ENCODE results near the gene CDC5L. TPM values are rescaled to one million over a fixed set of nuclear protein-coding genes. Genes with fewer than 3 reads are reported as not detected.

The CDC5L gene
- total and polyA plus RNA-seq, 2 experiments from 2014 or later: 17.1 to 20.3 TPM

DNA sequence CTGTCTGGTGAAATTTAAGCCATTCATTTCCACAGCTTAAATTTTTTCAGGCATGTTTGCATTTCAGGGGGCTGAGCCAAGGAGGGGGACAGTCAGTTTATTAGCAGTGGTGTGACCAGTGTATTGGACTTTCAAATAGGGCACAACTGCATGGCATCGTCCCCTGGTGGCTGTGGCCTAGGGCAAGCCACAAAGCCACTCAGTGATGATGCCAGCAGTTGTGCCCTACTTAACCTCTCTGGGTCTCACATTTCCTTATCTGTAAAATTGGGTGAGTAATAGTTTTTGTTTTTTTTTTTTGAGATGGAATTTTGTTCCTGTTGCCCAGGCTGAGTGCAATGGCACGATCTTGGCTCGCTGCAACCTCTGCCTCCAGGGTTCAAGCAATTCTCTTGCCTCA is 48.0 kb downstream of the CDC5L start:
- no peak for TF ChIP-seq CTCF (IDR thresholded peaks at IDR 0.05; ENCODE audit: low read depth, low read length)
- Histone ChIP-seq H3K9me3 (ENCODE audit: low read depth) (no peaks in the 10 kb centered on the region), H3K27me3 (no peaks in the 10 kb centered on the region), H3K4me1 (ENCODE audit: low read depth) (no peaks in the 10 kb centered on the region), H3K27ac (no peak overlapping the region), H3K36me3 (peaks cover 5% of the 10 kb centered on the region), H3K4me3 (no peak overlapping the region)
- DNase-seq (ENCODE audit: low read depth in 1 of 2, low spot score in 1 of 2): no peak

- no peak for DNase-seq (ENCODE audit: low read depth in 1 of 2, low spot score in 1 of 2)
- no peak for TF ChIP-seq CTCF (IDR thresholded peaks at IDR 0.05; ENCODE audit: low read depth, low read length)
- H3K36me3 ChIP-seq: no peaks in the 10 kb centered on the region
- no peaks in the 10 kb centered on the region for H3K9me3 ChIP-seq (ENCODE audit: low read depth)
- H3K27me3 ChIP-seq: no peaks in the 10 kb centered on the region
- H3K4me3 ChIP-seq: no peak overlapping the region
- no peak overlapping the region for H3K27ac ChIP-seq
- no peaks in the 10 kb centered on the region for H3K4me1 ChIP-seq (ENCODE audit: low read depth)
Observed at GRCh38 chr6:44438827-44439226, 51.3 kb downstream of the CDC5L start.

DNA sequence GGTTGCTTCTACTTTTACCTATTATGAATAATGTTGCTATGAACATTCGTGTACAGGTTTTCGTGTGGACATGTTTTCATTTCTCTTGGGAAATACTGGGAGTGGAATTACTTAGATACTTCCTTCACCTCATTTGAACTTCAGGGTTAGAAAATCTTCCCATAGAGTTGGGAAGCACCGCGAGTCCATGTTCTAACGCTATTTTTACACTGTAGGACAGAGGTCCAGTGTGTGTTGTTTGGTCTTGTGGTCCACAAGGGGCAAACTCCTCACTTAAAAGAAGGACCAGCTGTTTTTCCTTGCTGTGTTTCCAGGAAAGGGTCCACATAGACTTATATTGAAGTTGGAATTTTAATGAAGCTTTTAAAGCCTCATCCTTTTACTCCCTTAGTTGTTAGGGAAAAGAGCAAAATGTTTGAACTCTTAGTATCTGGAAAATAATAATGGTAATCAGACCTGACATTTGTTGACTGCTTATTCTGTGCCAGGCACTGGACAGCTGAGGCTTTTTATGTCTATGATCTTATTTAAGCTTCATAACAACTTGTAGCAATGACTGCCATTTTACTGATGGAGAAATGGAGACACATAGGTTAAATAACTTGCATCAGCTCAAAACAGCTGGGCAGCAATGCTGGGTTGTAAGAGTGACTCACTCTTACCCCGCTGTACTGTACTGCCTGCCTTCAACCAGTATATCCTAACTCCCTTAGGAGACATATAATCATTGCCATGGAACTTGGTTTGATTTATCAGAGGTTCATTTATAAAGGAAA is 52.0 kb downstream of the CDC5L start:
- H3K4me1 ChIP-seq (ENCODE audit: low read depth): no peaks in the 10 kb centered on the region
- H3K36me3 ChIP-seq: no peaks in the 10 kb centered on the region
- H3K27ac ChIP-seq: no peak overlapping the region
- no peaks in the 10 kb centered on the region for H3K27me3 ChIP-seq
- no peak for TF ChIP-seq CTCF (IDR thresholded peaks at IDR 0.05; ENCODE audit: low read depth, low read length)
- H3K4me3 ChIP-seq: no peak overlapping the region
- H3K9me3 ChIP-seq (ENCODE audit: low read depth): no peaks in the 10 kb centered on the region
- DNase-seq (ENCODE audit: low read depth in 1 of 2, low spot score in 1 of 2): peak in 1 of 2 donors; percentile 80

DNA sequence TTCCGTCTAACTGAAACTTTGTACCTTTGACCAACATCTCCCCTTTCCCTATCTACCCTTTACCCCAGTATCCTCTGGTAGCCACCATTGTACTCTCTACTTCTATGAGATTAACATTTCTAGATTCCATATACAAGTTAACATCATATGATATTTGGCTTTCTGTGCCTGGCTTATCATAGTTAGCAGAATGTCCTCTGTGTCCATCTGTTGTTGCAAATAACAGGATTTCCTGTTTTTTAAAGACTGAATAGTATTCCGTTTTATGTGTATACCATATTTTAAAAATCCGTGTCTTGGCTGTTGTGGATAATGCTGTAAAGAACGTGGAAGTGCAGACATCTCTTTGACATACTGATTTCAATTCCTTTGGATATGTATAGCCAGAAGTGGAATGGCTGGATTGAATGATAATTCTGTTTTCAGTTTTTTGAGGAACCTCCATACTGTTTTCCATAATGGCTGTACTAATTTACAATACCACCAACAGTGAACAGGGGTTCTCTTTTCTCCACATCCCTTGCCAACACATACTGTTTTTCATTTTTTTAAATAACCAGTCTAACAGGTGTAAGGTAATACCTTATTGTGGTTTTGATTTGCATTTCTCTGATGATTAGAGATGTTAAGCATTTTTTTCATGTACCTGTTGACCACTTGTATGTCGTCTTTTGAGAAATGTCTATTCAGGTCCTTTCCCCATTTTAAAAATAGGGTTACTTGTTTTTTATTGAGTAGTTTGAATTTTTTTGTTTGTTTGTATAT is 53.8 kb downstream of the CDC5L start:
- Histone ChIP-seq H3K4me1 (ENCODE audit: low read depth) (no peaks in the 10 kb centered on the region), H3K27ac (no peak overlapping the region), H3K4me3 (no peak overlapping the region), H3K36me3 (no peaks in the 10 kb centered on the region), H3K27me3 (no peaks in the 10 kb centered on the region), H3K9me3 (ENCODE audit: low read depth) (no peaks in the 10 kb centered on the region)
- no peak for TF ChIP-seq CTCF (IDR thresholded peaks at IDR 0.05; ENCODE audit: low read depth, low read length)
- DNase-seq (ENCODE audit: low read depth in 1 of 2, low spot score in 1 of 2): no peak

DNA sequence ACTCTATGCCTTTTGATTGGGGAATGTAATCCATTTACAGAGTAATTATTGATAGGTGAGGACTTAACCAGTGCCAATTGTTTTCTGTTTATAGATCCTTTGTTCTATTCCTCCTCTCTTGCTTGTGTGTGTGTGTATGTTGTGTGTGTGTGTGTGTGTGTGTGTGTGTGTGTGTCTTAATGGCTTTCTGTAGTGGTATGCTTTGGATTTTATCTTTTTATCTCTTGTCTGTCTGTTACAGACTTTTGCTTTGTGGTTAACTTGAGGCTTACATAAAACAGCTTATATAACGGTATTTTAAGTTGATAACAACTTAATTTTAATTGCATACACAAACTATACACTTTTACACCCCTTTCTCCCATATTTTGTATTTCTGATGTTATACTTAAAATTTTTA is 54.7 kb downstream of the CDC5L start:
- H3K4me3 ChIP-seq: no peak overlapping the region

More for the DNA sequence above, 54.7 kb downstream of the CDC5L start:
- Histone ChIP-seq H3K4me1 (ENCODE audit: low read depth) (no peaks in the 10 kb centered on the region), H3K36me3 (peaks cover 9% of the 10 kb centered on the region), H3K27me3 (no peaks in the 10 kb centered on the region), H3K27ac (no peak overlapping the region), H3K9me3 (ENCODE audit: low read depth) (no peaks in the 10 kb centered on the region)
- TF ChIP-seq CTCF (IDR thresholded peaks at IDR 0.05; ENCODE audit: low read depth, low read length): no peak
- no peak for DNase-seq (ENCODE audit: low read depth in 1 of 2, low spot score in 1 of 2)

Measured in cardiac muscle cell (in vitro differentiated cells and primary cell).